ENCODE results near the gene TBATA. TPM values are rescaled to one million over a fixed set of nuclear protein-coding genes. Genes with fewer than 3 reads are reported as not detected.

The TBATA gene
- total RNA-seq, 1 experiment from 2014 or later: not detected

DNA sequence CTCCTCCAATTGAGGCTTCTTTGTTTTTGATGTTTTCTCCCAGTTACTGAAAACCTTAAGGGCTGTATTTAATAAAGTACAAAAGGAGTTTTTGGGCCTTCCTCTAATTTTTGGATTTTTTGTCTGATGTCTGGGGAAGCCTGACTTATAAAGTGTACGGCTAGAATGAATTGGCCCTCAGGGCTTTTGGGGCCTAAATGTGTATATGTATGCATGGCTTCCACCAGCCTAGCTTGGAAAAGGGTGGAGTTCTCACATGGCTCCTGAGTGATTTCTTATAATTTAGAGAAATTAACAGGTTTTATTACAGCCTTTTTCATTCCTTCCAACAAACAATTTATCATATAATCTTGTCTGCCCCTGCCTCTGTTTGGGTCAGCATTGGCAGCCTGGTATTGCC lies 10.4 kb upstream of the TBATA start:
- Histone ChIP-seq H3K4me1 (no peaks in the 10 kb centered on the region), H3K36me3 (no peaks in the 10 kb centered on the region), H3K4me3 (no peak overlapping the region), H3K27ac (no peak overlapping the region), H3K27me3 (no peaks in the 10 kb centered on the region), H3K9me3 (replicated peaks) (no peaks in the 10 kb centered on the region)
- DNase-seq: no peak

DNA sequence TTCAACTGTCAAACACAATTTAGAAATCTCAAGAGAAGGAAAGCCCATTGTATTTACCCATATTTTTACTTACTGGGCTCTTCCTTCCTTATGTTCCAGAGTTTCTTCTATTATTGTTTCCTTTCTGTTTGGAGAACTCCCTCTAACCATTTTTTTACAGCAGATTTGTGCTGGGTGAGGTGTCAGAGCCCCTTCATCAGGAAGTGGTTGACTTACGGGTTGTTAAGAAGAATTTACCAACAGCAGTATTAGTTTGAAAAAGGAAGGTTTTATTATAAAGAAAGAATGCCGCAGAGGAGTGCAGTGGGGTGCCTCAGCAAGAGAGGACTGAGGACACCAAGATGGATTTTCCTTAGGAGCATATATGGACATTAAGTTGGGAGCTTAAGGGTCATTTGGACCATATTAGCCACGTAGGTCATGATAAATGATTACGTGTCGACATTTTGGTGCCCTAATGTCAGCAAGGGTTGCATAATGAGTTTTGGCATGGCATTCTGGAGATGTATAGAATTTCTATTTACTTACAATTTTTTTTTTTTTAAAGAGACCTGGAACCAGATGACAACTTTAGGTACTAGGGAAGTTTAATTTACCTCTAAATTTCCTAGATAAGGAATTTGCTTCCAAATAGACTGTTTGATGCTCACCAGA lies 6.3 kb upstream of the TBATA start:
- Histone ChIP-seq H3K36me3 (no peaks in the 10 kb centered on the region), H3K27ac (no peak overlapping the region), H3K4me1 (no peaks in the 10 kb centered on the region), H3K4me3 (no peak overlapping the region), H3K27me3 (no peaks in the 10 kb centered on the region), H3K9me3 (replicated peaks) (no peaks in the 10 kb centered on the region)
- DNase-seq: no peak

DNA sequence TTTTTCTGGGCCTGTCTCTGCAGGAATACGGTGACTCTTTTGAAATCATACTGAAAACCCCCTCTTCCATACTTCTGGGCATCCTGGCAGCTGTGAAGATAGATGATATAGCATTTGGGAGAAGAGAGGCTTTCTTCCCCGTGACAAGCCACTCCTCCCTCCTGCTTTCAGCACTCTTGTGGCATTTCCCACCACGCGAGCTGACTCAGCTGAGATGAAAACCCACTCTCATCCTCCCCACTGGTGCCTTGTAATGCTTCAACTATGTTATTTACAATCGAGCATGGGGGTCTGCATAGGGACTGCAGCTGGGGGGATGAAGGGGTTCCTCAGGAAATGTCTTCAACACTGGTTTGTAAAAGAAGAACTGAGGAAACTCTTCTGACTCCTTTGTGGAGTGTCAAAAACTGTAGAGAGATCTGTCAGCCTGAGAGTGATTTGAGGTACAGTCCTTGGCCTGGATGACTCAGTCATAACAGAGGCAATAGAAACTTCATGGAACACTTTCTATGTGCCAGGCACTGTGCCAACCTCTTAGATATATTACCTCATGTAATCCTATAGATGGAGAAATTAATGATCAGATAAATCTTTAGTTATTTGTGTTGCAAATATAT lies 1.7 kb upstream of the TBATA start:
- no peak overlapping the region for H3K4me3 ChIP-seq
- no peaks in the 10 kb centered on the region for H3K9me3 ChIP-seq (replicated peaks)
- H3K27ac ChIP-seq: no peak overlapping the region
- H3K27me3 ChIP-seq: no peaks in the 10 kb centered on the region
- no peaks in the 10 kb centered on the region for H3K36me3 ChIP-seq
- no peak for DNase-seq
- no peaks in the 10 kb centered on the region for H3K4me1 ChIP-seq

DNA sequence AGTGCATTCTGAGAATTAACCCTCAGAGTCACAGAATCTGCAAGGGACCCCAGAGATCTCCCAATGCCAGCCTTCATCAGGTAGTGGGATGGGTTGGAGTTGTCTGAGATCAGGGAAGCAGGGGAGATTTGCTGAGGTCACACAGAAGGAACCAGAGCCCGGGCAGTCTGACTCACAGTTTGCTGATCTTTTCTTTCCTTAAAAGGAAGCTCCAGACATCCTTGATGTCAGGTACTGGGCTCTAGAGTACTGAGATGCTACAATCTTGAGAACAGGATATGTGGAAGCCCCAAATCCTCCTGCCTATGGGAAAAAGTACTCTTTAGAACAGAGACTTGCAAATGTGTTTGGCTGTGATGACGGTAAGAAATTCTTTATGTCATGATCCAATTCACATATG lies 706 bp downstream of the TBATA start:
- Histone ChIP-seq H3K4me1 (no peaks in the 10 kb centered on the region), H3K4me3 (no peak overlapping the region), H3K9me3 (replicated peaks) (no peaks in the 10 kb centered on the region), H3K36me3 (no peaks in the 10 kb centered on the region), H3K27ac (no peak overlapping the region), H3K27me3 (no peaks in the 10 kb centered on the region)
- DNase-seq: no peak

DNA sequence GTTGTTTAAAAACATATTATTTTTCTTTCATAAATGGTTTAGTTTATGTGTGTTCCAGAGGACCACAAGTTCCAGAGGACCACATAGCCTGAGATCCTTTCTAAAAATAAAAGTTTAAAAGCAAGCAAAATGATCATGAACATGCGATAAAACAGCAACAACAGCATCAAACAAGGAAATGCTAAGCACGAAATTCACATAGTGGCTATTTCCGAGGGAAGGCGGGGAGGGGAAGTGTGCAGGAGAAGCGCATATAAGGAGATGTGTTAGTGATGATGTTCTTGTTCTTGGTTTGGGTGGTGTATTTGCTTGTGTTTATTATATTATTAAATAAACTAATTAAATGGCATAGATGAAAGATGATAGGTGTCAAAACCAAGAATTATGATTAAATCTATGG lies 1.2 kb downstream of the TBATA start:
- H3K9me3 ChIP-seq (replicated peaks): no peaks in the 10 kb centered on the region
- H3K4me1 ChIP-seq: no peaks in the 10 kb centered on the region
- no peak overlapping the region for H3K4me3 ChIP-seq
- H3K27me3 ChIP-seq: no peaks in the 10 kb centered on the region
- no peak for DNase-seq
- H3K36me3 ChIP-seq: no peaks in the 10 kb centered on the region
- no peak overlapping the region for H3K27ac ChIP-seq

DNA sequence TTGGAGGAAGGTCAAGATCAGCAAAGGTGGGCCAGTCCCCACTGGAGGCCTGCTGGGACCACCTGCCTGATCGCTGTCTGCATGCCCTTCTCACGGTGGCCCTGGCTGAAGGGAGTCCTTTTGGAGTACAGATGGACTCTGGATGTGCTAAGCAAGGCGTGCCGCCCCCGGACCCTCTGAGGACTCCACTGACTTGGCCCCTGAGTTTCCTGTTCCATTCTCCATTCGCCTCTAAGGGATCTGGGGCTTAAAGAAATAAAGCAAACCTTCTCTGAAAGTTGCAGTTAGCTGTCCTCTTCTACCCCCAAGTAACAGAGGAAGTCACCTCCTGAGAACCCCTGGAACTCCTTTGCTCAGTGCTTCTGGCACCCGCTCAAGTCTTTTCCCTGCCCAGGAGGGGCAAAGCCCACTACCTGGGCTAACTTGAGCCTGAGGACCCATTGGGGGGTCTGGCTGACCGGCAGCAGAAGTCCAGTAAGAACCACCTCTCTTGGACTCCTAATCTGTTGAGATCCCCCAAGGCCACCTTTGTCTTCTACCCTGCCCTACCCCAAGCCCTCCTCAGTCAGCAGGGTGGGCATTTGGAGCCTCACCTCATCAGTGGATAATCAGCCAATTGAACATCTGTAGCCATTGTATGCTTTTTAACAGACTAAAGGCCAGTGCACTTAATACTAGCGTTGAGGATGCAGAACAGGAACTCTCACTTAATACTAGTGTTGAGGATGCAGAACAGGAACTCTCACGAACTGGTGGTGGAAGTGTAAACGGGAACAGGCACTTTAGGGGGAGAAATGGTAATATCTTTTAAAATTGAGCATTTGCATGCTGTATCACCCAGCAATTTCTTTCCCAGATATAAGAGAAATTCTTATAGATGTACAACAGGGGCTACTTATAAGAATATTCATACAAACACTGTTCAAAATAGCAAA lies 2.2 kb downstream of the TBATA start:
- H3K27me3 ChIP-seq: no peaks in the 10 kb centered on the region
- H3K9me3 ChIP-seq (replicated peaks): no peaks in the 10 kb centered on the region
- no peak for DNase-seq
- no peaks in the 10 kb centered on the region for H3K36me3 ChIP-seq
- no peak overlapping the region for H3K4me3 ChIP-seq
- H3K4me1 ChIP-seq: no peaks in the 10 kb centered on the region
- H3K27ac ChIP-seq: no peak overlapping the region

DNA sequence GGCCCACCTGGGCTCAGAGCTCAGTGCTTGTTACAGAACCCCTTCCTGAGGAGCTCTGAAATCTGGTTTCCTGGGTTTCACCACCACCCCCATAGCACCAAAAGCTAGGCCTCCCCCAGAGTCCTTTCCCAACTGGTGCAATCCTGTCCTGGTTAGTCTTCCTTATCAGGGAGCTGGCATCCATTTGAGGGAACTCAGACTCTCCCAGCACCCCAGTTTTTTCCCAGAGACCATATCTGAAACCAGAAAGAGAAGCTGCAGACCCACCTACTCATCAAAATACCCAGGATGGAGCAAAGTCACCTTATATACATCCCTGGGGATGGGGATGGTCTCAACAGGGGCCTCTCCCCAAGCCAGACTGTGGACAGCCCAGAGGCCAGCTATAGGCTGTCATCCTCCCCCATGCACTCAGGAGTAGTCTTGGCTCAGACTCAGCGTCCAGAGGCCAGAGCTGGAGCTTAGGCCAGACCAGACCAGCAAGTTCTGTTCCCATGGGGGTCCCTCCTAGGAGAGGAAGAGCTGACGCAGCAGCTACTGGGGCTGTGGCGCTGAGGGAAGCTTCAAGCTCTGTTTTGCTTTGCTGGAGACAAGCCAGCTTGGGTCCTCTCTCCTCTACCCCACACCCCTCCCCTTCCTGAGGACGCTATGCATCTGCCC lies 3.0 kb downstream of the TBATA start:
- H3K27me3 ChIP-seq: no peaks in the 10 kb centered on the region
- no peaks in the 10 kb centered on the region for H3K9me3 ChIP-seq (replicated peaks)
- H3K27ac ChIP-seq: no peak overlapping the region
- H3K4me1 ChIP-seq: no peaks in the 10 kb centered on the region
- no peaks in the 10 kb centered on the region for H3K36me3 ChIP-seq
- no peak for DNase-seq
- no peak overlapping the region for H3K4me3 ChIP-seq

DNA sequence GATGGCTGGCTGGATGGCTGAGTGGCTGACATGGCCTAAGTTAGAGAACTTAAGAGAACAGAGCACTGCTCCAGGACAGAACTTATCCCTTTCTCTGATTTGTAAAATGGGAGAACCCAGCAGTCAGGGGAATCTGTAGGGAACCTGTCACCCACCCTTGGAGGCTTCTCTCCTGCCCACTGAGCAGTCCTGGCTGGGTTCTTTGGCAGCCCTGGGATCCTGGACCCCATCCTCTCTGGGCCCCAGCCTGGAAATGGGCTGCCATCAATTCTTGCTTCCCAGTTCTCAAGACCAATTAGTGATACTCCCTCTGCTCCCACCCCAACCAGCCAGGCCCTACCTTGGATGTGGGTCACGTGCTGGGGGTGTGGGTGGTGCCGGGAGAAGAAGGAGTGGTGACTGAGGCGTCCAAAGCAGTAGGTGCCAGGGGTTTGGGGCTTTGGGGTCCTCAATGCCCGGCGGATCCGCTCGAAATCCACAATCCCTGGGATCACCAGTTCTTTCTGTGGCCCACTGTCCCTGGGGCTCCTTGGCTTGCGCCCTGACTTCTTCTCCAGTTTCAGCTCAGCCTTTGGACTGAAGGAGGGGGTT lies 3.6 kb downstream of the TBATA start:
- DNase-seq: no peak
- Histone ChIP-seq H3K4me3 (no peak overlapping the region), H3K27ac (no peak overlapping the region), H3K27me3 (no peaks in the 10 kb centered on the region), H3K9me3 (replicated peaks) (no peaks in the 10 kb centered on the region), H3K4me1 (no peaks in the 10 kb centered on the region), H3K36me3 (no peaks in the 10 kb centered on the region)

DNA sequence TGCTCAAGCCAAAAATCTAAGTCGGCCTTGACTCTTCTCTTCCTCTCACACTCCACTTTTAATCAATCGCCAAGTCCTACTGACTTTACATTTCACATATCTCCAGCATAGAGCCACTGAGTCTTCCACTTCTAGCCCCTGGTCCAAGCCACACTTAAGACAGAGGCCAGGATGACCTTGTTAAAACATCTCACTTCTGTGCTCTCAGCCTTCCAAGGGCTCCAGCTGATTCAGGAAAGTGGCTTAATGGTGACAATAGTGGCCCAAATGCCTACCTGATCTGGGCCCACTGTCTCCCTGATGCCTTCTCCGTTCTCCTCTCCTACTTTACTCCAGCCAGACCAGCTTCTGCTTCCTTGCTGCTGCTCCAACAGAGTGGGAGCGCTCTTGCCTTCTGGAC lies 4.4 kb downstream of the TBATA start:
- no peak overlapping the region for H3K27ac ChIP-seq
- no peaks in the 10 kb centered on the region for H3K27me3 ChIP-seq
- no peaks in the 10 kb centered on the region for H3K36me3 ChIP-seq
- no peaks in the 10 kb centered on the region for H3K4me1 ChIP-seq
- H3K9me3 ChIP-seq (replicated peaks): no peaks in the 10 kb centered on the region
- H3K4me3 ChIP-seq: no peak overlapping the region
- no peak for DNase-seq

DNA sequence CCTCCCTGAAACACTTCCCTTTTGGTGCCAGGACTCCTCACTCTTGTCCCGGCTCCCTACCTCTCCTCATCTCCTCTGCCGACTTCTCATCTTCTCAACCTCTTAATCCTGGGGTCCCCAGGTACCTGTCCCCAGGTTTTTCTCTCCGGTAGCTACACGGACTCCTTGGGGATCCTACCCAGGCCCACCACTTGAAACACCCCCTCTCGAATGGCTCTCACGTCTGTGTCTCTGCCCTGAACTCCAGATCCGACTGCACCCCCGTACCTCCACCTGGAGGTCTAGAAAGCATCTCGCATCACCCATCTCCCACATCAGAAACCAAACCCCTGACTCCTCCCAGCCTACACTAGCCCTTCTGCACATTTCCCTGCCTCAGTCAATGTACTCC lies 4.8 kb downstream of the TBATA start:
- H3K4me3 ChIP-seq: no peak overlapping the region
- H3K27me3 ChIP-seq: no peaks in the 10 kb centered on the region
- H3K4me1 ChIP-seq: no peaks in the 10 kb centered on the region
- no peak overlapping the region for H3K27ac ChIP-seq
- no peaks in the 10 kb centered on the region for H3K9me3 ChIP-seq (replicated peaks)
- no peak for DNase-seq
- no peaks in the 10 kb centered on the region for H3K36me3 ChIP-seq

DNA sequence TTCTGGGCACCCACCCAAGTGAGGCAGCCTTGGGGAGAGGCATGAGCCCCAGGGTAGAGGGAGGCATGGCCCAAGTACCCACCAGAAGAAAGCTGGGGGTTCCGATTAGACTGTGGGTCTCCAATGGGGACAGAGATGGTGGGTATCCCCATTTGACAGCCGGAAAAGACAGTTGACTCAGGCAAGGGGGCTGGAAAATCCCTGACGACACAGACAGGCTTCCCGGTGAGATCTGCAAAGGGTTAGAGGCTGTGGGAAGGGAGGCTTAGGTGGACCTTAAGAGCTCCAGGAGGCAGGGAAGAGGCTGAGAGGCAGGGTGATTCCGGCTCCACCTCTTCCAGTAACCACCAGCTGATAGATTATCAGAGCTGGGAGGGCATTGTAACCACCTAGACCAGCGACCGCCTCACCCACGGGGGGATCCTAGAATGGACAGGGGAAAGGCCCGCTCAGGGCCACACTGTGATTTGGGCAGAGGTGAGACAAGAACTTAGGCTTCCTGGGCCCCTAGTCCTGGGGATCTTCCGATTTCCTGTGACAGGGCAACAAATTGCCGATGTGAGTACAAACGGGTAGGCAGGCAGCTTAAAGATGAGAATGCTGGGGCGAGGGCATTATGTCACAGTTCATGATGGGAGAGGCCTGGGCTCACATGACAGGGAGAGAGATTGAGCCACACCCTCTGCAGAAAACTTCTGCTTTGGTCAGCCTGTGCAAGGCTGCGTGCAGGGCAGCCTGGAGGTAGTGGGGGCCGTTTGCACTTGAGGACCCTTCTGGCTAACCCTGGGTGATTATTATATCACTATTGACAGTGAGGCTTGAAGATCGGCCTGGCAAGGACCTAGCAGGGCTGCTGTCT lies 5.4 kb downstream of the TBATA start:
- Histone ChIP-seq H3K36me3 (no peaks in the 10 kb centered on the region), H3K9me3 (replicated peaks) (no peaks in the 10 kb centered on the region), H3K4me1 (no peaks in the 10 kb centered on the region), H3K27me3 (no peaks in the 10 kb centered on the region), H3K4me3 (no peak overlapping the region), H3K27ac (no peak overlapping the region)
- no peak for DNase-seq

DNA sequence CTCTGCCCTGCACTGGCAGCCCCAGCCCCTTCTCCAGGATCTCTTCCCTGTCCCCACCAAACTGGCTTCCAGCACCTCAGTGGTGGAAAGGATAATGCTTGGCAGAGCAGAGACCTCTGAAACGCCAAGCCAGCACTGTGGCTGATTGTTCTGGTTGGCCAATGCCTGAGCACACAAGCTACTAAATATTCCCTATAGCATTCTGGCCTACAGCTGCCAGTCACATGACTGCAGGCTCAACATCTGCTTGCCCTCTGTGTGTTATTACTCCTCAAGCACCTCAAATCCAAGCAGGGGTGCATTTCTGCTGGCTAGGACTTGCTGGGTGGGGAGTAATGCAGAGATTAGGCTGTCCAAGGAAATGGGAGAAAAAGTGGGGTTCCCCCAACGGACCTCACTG lies 6.1 kb downstream of the TBATA start:
- Histone ChIP-seq H3K27ac (no peak overlapping the region), H3K9me3 (replicated peaks) (no peaks in the 10 kb centered on the region), H3K27me3 (no peaks in the 10 kb centered on the region), H3K4me1 (no peaks in the 10 kb centered on the region), H3K4me3 (no peak overlapping the region), H3K36me3 (no peaks in the 10 kb centered on the region)
- DNase-seq: no peak

DNA sequence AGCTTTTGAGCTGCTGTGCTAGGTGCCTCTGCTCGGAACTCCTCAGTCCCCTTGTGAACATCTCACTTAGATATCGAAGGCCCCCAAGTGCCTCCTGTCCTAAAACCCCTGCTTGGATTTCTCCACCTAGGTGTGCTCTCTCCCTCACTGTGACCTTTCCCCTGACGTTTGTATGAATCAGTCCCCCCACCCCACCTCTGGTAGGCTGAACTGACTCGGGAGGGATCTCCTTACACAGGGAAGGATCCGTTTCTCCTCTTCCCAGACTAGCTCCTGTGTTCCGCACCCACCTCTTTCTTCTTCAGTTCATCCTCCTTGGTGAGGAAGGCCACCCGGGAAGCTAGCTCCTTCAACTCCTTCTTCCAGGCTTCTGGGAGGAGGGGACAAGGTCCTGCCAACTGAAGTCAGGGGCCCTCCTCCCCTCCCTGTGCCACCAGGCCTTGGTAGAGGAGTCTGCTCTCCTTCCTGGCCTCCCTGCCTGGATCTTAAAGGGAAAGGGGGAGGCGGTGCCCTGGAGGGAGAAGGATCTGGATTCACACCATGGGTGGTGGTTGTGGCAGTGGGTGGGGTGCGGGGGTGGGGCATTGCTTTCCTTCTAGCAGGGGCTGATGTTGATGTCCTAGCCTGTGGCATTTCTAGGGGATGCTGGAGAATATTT lies 6.8 kb downstream of the TBATA start:
- no peak for DNase-seq
- H3K9me3 ChIP-seq (replicated peaks): no peaks in the 10 kb centered on the region
- H3K36me3 ChIP-seq: no peaks in the 10 kb centered on the region
- H3K27ac ChIP-seq: no peak overlapping the region
- H3K4me1 ChIP-seq: no peaks in the 10 kb centered on the region
- no peak overlapping the region for H3K4me3 ChIP-seq
- no peaks in the 10 kb centered on the region for H3K27me3 ChIP-seq
